Measurements from ENCODE around the gene GNA15.

DNA sequence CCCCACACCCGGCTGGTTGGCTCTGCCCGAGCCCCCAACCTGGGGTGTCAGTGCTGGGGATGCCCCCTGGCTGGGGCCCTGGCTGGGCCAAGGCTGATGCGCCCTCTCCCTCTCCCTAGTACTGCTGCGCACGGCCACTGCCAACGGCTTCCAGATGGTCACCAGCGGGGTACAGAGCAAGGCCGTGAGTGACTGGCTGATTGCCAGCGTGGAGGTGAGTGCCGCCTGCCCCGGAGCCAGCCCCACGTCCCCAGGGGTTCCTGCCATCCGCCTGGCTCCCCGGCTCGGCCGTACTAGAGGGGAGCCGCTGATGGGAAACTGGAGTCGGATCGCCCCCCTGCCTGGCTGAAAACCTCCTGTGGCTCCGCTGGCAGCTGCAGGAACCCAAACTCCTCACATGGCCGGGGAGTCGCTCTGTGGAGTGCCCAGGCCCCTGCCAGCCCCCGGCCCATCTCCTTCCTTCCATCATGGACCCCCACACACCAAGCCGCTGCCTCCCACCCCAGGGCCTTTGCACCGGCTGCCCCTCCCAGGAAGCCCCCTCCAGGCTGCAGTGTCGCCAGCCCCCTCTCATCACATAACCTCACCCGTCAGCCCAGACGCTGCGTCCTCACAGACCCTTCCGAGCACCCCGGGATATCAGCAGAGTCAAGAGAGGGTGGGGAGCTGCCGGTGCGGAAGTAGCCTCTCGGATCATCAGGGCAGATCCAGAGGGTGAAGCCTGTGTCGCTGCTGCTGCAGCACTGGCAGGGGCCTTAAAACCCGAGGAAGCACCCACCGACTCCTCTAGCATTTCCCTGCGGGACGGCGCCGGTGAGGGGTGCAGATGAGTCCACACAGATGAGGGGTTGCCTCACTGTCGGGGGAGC lies 60.5 kb downstream of the GNA15 start:
- TF ChIP-seq, protein P1, sequence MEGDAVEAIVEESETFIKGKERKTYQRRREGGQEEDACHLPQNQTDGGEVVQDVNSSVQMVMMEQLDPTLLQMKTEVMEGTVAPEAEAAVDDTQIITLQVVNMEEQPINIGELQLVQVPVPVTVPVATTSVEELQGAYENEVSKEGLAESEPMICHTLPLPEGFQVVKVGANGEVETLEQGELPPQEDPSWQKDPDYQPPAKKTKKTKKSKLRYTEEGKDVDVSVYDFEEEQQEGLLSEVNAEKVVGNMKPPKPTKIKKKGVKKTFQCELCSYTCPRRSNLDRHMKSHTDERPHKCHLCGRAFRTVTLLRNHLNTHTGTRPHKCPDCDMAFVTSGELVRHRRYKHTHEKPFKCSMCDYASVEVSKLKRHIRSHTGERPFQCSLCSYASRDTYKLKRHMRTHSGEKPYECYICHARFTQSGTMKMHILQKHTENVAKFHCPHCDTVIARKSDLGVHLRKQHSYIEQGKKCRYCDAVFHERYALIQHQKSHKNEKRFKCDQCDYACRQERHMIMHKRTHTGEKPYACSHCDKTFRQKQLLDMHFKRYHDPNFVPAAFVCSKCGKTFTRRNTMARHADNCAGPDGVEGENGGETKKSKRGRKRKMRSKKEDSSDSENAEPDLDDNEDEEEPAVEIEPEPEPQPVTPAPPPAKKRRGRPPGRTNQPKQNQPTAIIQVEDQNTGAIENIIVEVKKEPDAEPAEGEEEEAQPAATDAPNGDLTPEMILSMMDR (IDR thresholded peaks at IDR 0.05), result no peak
- no peak for TF ChIP-seq EP300 (IDR thresholded peaks at IDR 0.05)

Measured in sigmoid colon (tissue), 4 donors.